HG02610 (cell line): Measurements from ENCODE around the gene KCNJ2.

Experiments used
- ATAC-seq: cut with Tn5 transposase; IDR thresholded peaks from one replicate; pipeline ENCODE4 v1.9.1; 2021; ENCODE audit warnings: mild to moderate bottlenecking, moderate library complexity; ENCODE audit not compliant: unreplicated experiment

Gene KCNJ2

DNA sequence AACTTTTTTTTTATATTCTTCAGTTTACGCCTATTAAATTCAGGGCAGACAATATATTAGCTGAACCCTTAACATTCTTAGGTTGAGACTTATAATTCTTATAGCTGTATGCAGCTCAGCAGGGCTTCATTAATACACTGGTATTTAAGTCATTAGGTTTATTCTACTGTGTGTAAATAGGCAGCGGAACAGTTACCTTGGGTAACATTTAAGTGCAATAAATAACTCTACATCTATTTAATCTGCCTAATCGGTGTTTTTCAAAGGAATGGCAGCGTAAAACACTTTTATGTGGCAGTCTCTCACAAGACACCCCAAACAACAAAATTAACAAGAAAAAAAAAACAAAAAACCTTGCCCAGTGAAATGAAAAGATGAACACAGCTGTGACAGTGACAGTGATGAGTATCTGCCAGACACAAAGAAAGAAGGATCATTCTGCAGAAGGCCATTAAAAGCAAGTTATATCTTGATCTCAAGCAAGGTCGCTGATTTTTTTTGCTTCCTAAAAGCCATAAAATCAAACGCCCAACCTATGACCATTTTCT, 32.6 kb downstream of the KCNJ2 start:
- ATAC-seq, result no peak

DNA sequence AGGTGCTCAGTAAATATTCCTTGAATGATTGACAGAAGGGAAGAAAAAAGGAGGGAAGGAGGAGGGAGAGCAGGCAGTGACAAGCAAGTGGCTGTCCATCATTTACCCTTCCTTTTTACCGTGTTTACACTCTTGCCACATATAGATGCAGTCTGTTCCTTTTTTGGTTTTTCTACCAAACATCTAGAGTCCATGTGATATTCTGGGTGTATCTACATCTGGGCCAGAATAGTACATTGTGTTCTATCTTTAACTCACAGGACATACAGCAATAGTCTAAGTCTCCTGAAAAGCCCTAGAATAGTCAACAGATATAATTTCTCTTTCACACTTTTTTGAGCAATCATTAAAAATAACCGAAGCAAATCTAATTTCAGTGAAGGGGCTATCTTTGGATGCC, 33.5 kb downstream of the KCNJ2 start:
- ATAC-seq, result no peak

DNA sequence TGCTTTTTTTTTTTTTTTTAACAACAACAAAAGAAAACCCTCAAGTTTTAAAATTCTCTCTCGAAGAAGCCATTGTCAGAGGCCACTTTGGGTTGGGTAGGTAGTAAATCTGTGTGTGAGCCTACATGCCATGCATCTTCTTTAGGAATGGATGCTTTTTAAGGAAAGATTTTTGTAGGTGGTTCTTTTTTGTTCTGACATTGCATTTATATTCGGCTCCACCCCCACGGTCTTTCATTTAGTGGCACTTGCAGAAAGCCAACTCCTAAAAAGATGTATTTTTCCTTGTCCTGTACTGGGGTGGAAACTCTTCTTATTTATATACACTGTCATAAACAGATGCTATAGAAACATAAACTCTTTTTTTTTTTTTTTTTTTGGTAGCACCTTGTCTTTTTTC, 35.1 kb downstream of the KCNJ2 start:
- ATAC-seq, result no peak

DNA sequence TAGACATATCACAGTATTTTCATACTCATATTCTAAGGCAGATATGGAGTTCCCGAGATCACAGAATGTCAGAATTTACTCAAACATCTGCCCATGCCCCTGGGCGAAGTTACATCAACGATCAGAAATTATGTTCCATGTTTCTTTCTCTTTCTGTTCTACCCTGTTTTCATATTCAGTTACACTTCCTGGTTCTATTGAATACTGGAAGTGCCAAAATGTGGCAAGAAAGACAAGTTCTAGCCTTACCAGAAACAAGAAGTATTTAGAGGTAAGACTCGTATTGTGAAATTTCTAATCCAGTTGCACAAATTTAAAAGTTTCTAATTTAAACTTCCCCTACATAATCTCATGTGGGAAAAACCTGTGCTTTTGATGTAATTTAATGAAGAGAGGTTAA, 36.1 kb downstream of the KCNJ2 start:
- no peak for ATAC-seq

DNA sequence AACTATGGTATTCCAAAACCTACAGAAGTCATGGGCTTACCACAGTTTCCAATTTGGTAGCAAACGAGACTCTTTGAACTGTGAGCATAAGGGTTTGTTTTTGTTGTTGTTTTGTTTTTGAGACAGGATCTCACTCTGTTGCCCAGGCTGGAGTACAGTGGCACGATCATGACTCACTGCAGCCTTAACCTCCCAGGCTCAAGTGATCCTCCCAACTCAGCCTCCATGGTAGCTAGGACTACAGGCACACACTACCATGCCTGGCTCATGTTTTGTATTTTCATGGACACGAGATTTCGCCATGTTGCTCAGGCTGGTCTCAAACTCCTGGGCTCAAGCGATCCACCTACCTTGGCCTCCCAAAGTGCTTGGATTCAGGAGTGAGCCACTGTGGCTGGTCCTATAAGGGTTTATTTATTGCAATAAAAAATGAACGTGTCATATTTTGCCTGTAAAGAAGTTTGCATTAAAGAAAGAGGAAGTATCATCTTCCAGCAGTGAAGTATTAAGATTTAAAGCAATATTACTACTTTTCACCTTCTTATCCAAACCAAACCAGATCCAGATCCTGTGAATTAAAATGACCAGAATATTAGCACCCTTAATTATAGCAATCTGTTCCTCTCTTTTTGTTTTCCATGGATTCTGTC, 37.2 kb downstream of the KCNJ2 start:
- ATAC-seq, result no peak

- ATAC-seq, result no peak
Observed at GRCh38 chr17:70207184-70207583, 37.9 kb downstream of the KCNJ2 start.

GRCh38 chr17:70208080-70208794, 38.9 kb downstream of the KCNJ2 start:
- ATAC-seq, result no peak

DNA sequence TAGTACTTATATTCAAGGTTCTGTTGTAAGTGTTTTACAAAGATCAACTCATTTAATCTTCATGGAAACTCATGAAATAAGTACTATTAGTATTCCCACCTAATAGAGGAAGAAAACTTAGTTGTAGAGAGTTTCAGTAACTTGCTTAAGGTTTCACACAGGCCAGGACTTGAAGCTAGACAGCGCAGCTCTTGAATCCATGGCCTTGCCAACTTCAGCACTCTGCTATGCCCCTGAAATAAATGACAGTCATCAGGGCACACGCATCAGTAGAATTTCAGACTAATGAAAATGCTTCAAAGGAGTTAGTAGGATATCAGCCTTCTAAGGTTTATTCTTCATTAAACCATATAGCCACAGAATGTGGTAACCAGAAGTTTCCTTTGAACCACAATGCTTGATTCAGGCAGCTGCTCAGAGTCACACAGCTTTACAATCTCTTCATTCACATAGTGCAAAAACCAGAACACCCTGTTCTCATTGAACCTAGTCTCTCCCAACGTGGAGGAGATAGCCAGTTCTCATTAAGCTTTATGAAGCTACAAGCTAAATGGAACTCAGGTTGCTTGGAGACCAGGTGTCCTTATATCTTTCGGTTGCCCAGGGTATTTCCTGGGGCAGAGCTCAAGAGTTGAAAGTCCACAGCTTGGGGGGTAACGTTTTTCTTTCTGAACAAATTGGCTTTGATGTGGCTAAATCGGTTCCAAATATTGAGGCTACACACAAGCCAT, 39.7 kb downstream of the KCNJ2 start:
- ATAC-seq, result no peak

GRCh38 chr17:70215656-70216055, 46.3 kb downstream of the KCNJ2 start:
- ATAC-seq, result no peak

- no peak for ATAC-seq
Observed at GRCh38 chr17:70217571-70217970, 48.2 kb downstream of the KCNJ2 start.

- ATAC-seq, result no peak
Observed at GRCh38 chr17:70225276-70225675, 55.9 kb downstream of the KCNJ2 start.
